Heart right ventricle (tissue), 16 donors: ENCODE measurements around the gene ADGRL3. TPM values are rescaled to one million over a fixed set of nuclear protein-coding genes. Genes with fewer than 3 reads are reported as not detected.
"Not testable (repeated sequence)": the region's sequence is repeated elsewhere in the genome, so short reads cannot be mapped to it uniquely, and the experiment has no call there.

ENCODE experiments used
- ATAC-seq, 8 donors: fragments of 200-7000 bp; cut with Tn5 transposase; one replicate each; pipeline ENCODE4 v1.9.1; 2020; ENCODE audit warnings: mild to moderate bottlenecking in 8 of 8, moderate library complexity in 8 of 8, moderate number of reproducible peaks in 1 of 8
- DNase-seq, 2 donors: peaks; one replicate each; pipeline ENCODE4 v3.0.0-alpha.2; 2020
- H3K27ac ChIP-seq, 10 donors: fragments of 200-600 bp; sonication (generic) in 2 of 10; one replicate each; pipeline versions ENCODE4 v1.5.0 to v1.8.0; 2020 to 2022; ENCODE audit warnings: mild to moderate bottlenecking in 3 of 10
- H3K27me3 ChIP-seq, 7 donors: fragments of 200-600 bp; one replicate each; pipeline ENCODE4 v1.8.0; 2021 to 2022; ENCODE audit warnings: mild to moderate bottlenecking in 2 of 7
- H3K36me3 ChIP-seq, 9 donors: fragments of 200-600 bp; sonication (generic) in 1 of 9; one replicate each; pipeline versions ENCODE4 v1.5.0 to v1.8.0; 2020 to 2022; ENCODE audit warnings: mild to moderate bottlenecking in 2 of 9
- H3K4me1 ChIP-seq, 9 donors: fragments of 200-600 bp; sonication (generic) in 1 of 9; one replicate each; pipeline versions ENCODE4 v1.5.0 to v1.8.0; 2020 to 2022; ENCODE audit warnings: mild to moderate bottlenecking in 4 of 9
- H3K4me3 ChIP-seq, 10 donors: fragments of 200-600 bp; sonication (generic) in 2 of 10; one replicate each; pipeline versions ENCODE4 v1.5.0 to v1.8.0; 2020 to 2022; ENCODE audit warnings: mild to moderate bottlenecking in 7 of 10, moderate library complexity in 2 of 10
- H3K9me3 ChIP-seq, 11 donors: fragments of 200-600 bp in 10 of 11; sonication (generic) in 2 of 11; one replicate each; pipeline versions ENCODE4 v1.5.0 to v1.8.0; 2013 to 2022; ENCODE audit warnings: mild to moderate bottlenecking in 2 of 11, control low read depth in 1 of 11, moderate library complexity in 1 of 11
- WGBS, 2 donors: extraction: QIAGEN DNeasy Blood & Tissue Kit; methylation state at CpG; one replicate each; pipeline ENCODE4 v1.1.7; 2013; ENCODE audit warnings: inconsistent platforms in 1 of 2; 5-methylcytosine and 5-hydroxymethylcytosine counted together
- intact Hi-C, 10 donors: fragments of 100-400 bp; cut with DNase I; formaldehyde crosslinking; loops; one replicate each; pipeline versions ENCODE4 v1.11.1 to v1.14.2; 2022
- polyA plus RNA-seq, 2 donors: library from polyadenylated mRNA; stranded (reverse); fragments of 200-250 nt; gene quantifications; one replicate each; pipeline ENCODE4 v1.2.3, GENCODE V29; 2013
- total RNA-seq, 10 donors: library from RNA; stranded (reverse); fragmentation: NEBNext Ultra II Directional in 3 of 10; extraction: Animal tissue kit (Norgen Biotek cat#: 25700) in 3 of 10; gene quantifications; one replicate each; pipeline versions ENCODE4 v1.2.1 to v1.2.4, GENCODE V29; 2021 to 2023
- TF ChIP-seq, protein P1 (sequence below), 9 donors: fragments of 200-600 bp; sonication (generic) in 2 of 9; IDR thresholded peaks; one replicate each; pipeline versions ENCODE4 v1.5.0 to v1.8.0; 2021 to 2022; ENCODE audit warnings: antibody characterized with exemption in 9 of 9, mild to moderate bottlenecking in 5 of 9, moderate library complexity in 1 of 9
- donor health status: Arrhythmogenic right ventricular cardiomyopathy.
- donor health status: ischemic (EF 13 %, LVEDD 7.1; RV severe dilation, severe dysfunction).
- donor health status: healthy with polysubstance abuse.
- donor health status: DM: no; HTN: yes; CAD: no.
- donor health status: DM: no; HTN: no; CAD: no.
- donor health status: ischemic (EF 25% LVEDD 6.9; RV normal size, moderate dysfunction).
- donor health status: ischemic (EF 25% LVEDD 5.7; RV mildly dilated, moderate dysfunction).
- donor health status: healthy.
- donor health status: DM: yes; HTN: yes; CAD: no.
- donor health status: Ischemic cardiomyopathy.
- donor health status: ischemic (EF 35%, LVEDD 5.7; RV mildly dilated, moderate dysfunction).
- donor health status: nonischemic (EF 11% LVEDD 7.7; RV severe dilation, severe dysfunction).
- donor health status: DM: yes; HTN: yes; CAD: no.
- donor health status: PGD.
- donor health status: ischemic (EF 29% LVEDD 5.4; RV normal size, mild dysfunction).
- donor health status: nonischemic (EF 23%, LVEDD 6.1; RV moderate dilation, normal function).

Gene ADGRL3
- total and polyA plus RNA-seq, 12 donors: 0.36 to 20.9 (median 4.6) TPM

DNA sequence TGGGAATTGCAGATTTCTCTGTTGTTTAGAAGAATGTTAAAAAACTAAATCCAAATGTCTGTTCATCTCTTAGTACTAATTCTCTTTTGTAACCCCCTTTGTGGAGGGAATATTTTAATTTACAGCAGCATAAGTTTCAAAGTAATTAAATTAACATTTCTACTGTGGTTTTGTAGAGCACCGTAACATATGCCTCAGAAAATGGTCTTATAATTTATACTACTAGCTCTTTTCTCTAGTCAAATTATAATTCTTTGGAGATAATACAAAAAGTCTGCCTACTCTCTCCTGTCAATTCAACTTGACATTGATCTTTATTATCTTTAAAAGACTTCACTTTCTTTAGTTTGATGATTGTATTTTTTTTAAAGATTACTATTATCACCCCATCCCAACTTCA lies 759.0 kb downstream of the ADGRL3 start:
- WGBS, 2 donors: 94 to 97% methylated on average over 1 of the region's 1 CpG
- no peaks in the 10 kb centered on the region for H3K27me3 ChIP-seq
- H3K4me3 ChIP-seq: no peak overlapping the region
- no peak for ATAC-seq
- H3K27ac ChIP-seq: no peak overlapping the region
- H3K4me1 ChIP-seq: no peaks in the 10 kb centered on the region
- TF ChIP-seq, protein P1, sequence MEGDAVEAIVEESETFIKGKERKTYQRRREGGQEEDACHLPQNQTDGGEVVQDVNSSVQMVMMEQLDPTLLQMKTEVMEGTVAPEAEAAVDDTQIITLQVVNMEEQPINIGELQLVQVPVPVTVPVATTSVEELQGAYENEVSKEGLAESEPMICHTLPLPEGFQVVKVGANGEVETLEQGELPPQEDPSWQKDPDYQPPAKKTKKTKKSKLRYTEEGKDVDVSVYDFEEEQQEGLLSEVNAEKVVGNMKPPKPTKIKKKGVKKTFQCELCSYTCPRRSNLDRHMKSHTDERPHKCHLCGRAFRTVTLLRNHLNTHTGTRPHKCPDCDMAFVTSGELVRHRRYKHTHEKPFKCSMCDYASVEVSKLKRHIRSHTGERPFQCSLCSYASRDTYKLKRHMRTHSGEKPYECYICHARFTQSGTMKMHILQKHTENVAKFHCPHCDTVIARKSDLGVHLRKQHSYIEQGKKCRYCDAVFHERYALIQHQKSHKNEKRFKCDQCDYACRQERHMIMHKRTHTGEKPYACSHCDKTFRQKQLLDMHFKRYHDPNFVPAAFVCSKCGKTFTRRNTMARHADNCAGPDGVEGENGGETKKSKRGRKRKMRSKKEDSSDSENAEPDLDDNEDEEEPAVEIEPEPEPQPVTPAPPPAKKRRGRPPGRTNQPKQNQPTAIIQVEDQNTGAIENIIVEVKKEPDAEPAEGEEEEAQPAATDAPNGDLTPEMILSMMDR (IDR thresholded peaks at IDR 0.05): no peak
- intact Hi-C loops: no loop called here
- H3K36me3 ChIP-seq: no peaks in the 10 kb centered on the region
- peaks cover 0 to 32% (median 0%) of the 10 kb centered on the region in 11 donors for H3K9me3 ChIP-seq
- DNase-seq: no peak

DNA sequence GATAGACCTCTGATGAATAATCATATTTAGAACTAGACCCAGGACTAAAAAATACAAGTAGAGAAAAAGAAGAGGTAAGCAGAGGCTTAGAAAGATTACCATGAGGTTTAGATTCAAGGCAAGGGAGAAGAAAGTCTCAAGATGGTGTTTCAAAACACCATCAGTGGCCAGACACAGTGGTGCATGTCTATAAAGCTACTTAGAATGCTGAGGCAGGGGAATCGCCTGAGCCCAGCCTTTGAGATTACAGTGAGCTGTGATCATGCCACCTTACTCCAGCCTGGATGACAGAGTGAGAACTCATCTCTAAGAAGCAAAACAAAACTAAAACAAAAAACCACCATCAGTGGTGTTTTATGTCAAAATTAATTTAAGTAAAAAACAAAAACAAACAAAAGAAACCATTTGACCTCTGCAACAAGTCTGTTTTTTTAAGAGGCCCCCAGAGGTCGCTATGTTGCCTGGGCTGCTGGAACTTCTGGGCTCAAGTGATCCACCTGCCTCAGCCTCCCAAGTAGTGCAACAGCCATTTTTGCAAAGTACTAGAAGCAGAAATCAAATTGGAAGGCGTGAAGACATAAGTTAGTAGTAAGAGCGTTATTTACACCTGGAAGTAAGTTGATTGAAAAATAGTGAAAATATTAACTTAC lies 784.3 kb downstream of the ADGRL3 start:
- ATAC-seq: no peak

DNA sequence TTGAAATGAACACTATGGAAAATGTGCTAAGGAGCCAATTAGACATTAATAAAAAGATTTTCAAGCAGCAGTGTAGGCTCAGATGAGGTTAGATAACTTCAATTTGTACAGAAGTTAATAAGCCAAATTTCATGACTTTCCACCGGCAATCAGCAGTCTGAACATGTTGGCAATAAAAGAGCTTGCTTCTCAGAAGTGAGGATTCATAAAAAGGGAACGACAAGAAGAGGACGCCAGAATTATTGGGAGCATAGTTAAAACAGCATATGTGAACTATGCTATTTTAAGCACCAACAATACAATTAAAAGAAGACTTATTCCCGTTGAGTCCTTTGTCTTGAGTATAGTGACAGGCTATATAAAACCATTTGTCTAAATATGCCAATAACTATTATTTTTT lies 785.3 kb downstream of the ADGRL3 start:
- Histone ChIP-seq H3K27ac (no peak overlapping the region), H3K4me1 (no peaks in the 10 kb centered on the region), H3K9me3 (no peaks in the 10 kb centered on the region), H3K4me3 (no peak overlapping the region), H3K36me3 (no peaks in the 10 kb centered on the region), H3K27me3 (no peaks in the 10 kb centered on the region)
- WGBS, 2 donors: 79 to 84% methylated on average over 4 of the region's 4 CpGs
- no peak for DNase-seq
- TF ChIP-seq, protein P1 (IDR thresholded peaks at IDR 0.05): no peak
- intact Hi-C loops: loop anchor here in 1 of 10 donors (5.0 kb wide), 1 partner anchor 243 kb away; no protein-coding TSS in a partner anchor
- no peak for ATAC-seq

More for the DNA sequence above, 784.3 kb downstream of the ADGRL3 start:
- H3K27ac ChIP-seq: no peak overlapping the region
- intact Hi-C loops: no loop called here
- no peaks in the 10 kb centered on the region for H3K36me3 ChIP-seq
- 74 to 78% methylated on average over 4 of the region's 4 CpGs for WGBS, 2 donors
- no peak overlapping the region for H3K4me3 ChIP-seq
- H3K4me1 ChIP-seq: no peaks in the 10 kb centered on the region
- no peak for DNase-seq
- no peaks in the 10 kb centered on the region for H3K27me3 ChIP-seq
- TF ChIP-seq, protein P1 (IDR thresholded peaks at IDR 0.05): no peak
- no peaks in the 10 kb centered on the region for H3K9me3 ChIP-seq

DNA sequence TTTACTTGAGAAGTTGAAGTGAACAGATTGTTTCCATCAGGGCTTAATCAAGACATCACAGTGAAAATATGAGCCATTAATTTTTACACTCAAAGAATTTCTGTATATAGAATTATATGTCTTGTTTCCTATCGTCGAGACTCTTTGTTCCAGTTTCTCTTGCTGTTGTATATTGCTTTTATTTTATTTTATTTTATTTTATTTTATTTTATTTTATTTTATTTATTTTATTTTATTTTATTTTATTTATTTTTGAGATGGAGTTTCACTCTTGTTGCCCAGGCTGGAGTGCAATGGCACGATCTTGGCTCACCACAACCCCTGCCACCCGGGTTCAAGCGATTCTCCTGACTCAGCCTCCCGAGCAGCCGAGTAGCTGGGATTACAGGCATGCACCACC lies 786.8 kb downstream of the ADGRL3 start:
- H3K4me3 ChIP-seq, ATAC-seq, H3K4me1 ChIP-seq, DNase-seq, H3K9me3 ChIP-seq, H3K27ac ChIP-seq, H3K27me3 ChIP-seq, H3K36me3 ChIP-seq: not testable (repeated sequence)
- 94 to 98% methylated on average over 7 of the region's 7 CpGs for WGBS, 2 donors
- intact Hi-C loops: loop anchor here in 1 of 10 donors (5.0 kb wide), 1 partner anchor 245 kb away; no protein-coding TSS in a partner anchor

DNA sequence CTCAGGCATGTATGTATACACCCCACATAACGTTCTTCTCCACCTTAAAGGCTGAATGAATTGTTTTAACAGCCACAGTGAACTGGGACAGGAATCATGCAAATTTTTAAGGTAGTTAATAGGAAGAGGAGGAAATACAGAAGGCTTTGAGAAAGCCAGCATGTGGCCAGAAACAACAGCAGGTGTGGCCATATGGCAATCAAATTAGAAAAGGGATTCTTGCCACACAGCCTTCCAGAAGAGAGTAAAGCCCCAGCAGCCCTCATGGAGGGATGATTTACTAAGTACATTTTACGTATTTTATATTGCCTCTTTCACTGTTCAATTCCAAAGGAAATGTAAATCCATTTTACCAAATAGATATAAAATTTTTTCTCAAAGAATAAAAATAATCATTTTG lies 792.2 kb downstream of the ADGRL3 start:
- Histone ChIP-seq H3K9me3 (no peaks in the 10 kb centered on the region), H3K4me3 (no peak overlapping the region), H3K27me3 (no peaks in the 10 kb centered on the region), H3K36me3 (no peaks in the 10 kb centered on the region), H3K4me1 (no peaks in the 10 kb centered on the region), H3K27ac (no peak overlapping the region)
- no peak for DNase-seq
- 64 to 66% methylated on average over 2 of the region's 2 CpGs for WGBS, 2 donors
- ATAC-seq: no peak
- TF ChIP-seq, protein P1 (IDR thresholded peaks at IDR 0.05): no peak
- intact Hi-C loops: no loop called here
